HK-2 (cell line): ENCODE measurements around the gene KLRD1.
"Not testable (repeated sequence)": the region's sequence is repeated elsewhere in the genome, so short reads cannot be mapped to it uniquely, and the experiment has no call there.

Source experiments
- DNase-seq: peaks from one replicate; pipeline ENCODE4 v3.0.0-alpha.2; 2018; ENCODE audit not compliant: unreplicated experiment

The KLRD1 gene, protein sequence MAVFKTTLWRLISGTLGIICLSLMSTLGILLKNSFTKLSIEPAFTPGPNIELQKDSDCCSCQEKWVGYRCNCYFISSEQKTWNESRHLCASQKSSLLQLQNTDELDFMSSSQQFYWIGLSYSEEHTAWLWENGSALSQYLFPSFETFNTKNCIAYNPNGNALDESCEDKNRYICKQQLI

DNA sequence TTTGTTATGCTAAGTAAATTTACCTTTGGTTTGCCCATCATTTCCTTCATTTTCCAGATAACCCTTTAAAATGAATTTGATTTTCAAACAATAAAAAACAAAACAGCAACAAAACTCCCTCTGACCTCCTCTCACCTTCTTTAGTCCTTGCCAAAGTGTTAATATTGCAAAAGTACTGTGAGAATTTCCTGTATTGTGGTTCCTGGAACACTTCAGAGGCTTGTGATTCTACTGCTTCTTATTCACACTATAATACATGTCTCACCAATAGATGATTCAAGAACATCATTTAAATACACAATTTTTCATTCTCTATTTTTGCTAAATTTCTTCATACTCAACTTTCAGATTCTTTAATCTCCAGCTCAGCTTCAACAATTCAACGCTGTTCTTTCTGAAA, at the start of gene KLRD1:
Gene KLRD1, plus strand, starts transcription at position 241 of the 400 bp plus-strand sequence. CDS start 208 bp downstream, outside the sequence.
- no peak for DNase-seq

DNA sequence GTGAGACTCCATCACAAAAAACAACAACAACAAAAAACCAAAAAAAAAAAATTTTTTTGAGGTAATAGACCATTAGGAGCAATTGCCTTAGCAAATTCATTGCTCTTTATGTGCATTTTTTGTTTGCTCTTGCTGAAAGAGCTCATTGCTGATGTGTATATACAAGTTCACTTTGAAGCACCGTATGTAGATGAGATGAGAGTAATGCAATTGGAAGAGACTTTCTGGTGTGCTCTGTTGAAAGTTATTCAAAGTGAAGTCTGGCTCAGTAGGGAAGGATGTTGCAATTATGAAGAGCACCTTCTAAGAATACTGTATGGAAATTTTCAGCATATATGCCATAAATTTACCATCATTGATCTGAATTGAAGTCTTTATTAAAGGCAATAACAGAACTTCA, 46.7 kb upstream of the KLRD1 start:
- DNase-seq, result no peak

DNA sequence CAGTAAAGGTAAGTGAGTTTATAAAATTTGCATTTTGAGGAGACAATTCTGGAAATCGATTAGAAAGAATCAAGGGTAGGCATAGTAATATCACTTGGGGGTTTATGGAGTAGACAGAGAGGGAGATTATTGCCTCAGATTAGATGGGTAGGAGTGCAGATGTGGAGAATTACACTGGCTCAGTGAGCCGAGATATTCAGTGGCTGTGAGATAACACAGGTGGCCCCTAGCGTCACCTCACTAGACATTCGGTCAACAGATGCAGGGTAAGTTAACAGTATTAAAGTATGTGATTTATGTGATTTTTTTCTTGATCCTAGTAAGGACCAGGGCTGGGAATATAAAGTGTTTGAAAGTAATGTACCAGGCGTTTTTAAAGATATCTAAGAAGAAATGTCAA, 39.6 kb upstream of the KLRD1 start:
- DNase-seq, result no peak

DNA sequence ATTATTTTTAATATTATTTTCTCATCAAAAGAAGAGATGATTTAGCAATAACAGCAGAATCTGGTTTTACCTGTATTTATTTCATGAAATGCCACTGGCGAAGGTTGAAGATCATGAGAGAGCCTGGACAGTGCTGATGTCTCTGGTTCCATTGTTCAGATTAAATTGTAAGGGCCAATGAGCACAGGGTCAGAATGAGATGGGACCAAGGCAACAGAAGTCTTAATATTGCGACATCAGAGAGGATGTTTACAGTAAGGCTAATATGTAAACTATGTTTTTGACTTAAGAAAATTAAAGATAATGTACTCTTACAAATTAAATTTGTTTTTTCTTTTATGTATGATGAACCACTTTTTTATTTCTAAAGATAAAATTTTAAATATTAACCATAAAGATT, 35.2 kb upstream of the KLRD1 start:
- DNase-seq, result no peak

DNA sequence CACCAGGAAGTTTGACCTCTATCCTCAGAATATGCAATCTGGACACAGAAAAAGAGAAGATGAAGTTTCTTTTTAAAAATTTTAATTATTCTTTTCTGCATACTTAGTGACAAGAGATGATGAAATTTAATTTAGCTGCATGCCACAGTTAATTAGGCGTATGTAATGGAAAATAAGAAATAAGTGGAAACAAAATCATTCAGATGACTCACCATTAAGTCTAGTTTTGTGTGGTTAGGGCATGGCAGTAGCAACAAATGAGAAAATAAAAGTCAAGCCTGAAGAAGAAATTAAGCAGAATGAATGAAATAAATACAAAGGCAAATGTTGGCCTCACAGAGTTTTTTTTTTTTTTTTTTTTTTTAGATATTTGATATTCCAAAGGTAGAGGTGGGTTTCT, 30.9 kb upstream of the KLRD1 start:
- no peak for DNase-seq

DNA sequence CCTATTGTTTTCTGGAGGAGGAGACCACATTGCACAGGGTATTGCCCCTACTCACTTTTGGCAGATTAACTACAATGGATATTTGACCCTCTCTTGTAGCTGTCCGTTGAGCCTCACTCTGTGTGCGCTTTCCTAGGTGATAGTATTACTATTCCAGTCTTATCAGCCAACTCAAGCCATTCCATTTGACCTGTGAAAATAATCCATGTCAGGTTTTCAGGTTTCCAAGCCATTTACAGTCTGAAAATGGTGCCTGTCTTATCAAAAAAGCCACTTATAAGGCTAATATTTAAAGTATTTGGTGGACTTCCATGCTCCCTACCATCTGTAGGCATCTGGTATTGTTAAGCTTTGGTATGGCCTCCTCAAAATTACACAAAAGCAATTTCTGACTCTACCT, 29.6 kb upstream of the KLRD1 start:
- no peak for DNase-seq

DNA sequence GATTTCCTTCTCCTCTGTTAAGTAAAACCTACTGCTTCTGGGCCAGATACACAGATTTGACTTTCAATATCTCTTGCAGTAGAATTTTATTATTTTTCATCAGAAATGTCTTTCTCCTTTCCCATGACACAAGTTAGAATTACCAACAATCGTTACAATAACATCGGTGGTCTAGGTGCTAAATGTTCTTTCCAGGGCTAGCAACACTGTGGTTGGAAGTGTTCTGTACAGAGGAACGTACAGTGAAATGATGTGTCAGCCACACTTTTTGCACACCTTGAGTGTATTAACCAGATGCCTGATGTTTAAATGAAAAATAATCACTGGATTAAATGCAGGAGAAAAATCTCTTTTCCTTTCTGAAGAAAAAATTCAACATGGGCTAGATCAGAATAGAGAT, 27.7 kb upstream of the KLRD1 start:
- no peak for DNase-seq

DNA sequence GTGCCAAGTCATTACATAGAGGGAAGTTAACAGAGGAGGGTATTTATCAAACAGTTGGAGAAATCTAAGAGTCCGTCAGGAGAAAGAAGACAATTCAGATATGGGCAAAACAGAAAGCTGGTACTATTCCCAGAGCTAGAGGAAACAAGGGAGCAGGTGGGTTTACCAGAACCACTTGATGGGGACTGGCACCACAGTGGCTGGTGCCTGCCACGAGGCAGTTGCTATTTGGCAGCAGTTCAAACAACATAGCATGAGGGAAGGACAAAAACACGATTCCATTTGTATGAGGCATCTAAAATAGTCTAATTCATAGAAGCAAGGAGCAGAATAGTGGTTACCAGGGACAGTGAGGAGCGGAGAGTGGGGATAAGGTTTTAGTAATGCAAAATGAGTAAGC, 24.6 kb upstream of the KLRD1 start:
- DNase-seq, result no peak

DNA sequence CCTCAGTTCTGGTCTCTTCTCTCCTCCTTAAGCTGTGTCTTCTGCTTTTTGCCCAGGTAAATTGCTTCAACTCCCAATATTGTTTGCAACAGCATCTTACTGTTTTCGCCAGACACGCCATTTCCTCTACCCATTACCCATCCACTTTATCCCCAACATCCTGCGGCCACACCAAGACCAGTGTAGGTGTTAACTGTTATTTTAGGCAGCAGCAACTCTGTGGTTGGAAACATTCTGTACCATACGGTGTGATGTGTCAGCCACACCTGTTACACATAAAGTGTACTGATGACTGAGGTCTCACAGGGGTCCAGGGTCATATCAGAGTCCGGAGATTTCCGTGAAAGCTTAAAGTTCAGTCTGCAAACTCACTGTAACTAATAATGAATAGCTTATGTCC, 21.8 kb upstream of the KLRD1 start:
- no peak for DNase-seq

DNA sequence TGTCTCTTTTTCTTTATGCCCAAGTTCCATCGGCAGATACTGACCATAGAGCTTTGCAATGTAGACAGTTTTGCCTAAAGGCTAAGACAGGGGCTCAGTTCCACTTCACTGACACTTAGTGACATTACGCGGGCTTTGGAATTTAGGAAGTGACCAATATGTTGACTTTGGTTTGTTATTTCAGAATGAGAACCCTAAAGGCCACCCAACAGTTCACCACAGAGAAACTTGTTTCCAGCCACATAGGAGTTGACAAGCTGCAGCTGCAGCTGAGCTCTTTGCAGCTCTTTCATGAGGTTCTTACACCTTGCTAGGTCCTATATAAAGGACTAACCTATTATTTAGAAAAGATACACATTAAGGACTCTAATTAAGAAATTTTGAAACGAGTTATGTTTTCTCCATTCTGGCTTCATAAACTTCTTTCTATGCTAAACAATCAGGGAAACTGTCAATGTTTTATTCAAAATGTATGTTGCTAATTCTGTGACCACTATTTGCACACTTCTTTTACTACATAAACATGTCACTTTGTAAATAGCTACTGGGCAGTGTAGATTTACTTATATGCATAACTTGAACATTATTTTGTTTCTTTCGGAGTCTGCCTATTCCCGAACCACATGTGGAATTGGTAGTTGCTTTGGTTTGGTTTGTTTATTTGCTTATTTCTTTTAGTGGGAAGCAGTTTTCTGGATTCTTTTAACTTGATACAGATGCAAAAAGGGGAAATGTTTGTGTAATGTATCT, 18.5 kb upstream of the KLRD1 start:
- no peak for DNase-seq

DNA sequence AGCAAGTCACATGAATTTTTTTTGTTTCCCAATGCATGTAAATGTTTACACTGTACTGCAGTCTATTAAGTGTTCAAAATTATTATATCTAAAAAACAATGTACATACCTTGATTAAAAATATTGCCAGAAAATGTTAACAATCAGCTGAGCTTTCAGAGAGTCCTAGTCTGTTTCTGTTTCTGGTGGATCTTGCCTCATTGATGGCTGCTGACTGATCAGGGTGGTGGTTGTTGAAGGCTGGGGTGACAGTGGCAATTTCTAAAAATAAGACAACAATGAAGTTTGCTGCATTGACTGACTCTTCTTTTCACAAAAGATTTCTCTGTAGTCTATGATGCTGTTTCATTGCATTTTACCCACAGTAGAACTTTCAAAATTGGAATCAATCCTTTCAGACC, 16.6 kb upstream of the KLRD1 start:
- no peak for DNase-seq

DNA sequence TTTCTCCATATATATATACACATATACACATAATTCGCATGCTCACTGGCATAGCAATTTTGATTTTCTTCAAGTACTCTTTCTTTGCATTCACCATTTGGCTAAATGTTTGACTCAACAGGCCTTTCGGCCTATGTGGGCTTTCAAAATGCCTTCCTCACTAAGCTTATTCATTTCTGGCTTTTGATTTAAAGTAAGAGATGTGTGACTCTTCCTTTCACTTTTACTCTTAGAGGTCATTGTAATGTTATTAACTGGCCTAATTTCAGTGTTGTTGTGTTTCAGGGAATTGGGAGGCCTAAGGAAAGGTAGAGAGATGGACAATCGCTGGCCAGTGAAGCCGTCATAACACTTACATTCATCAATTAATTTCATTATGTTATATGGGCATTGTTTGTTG, 14.5 kb upstream of the KLRD1 start:
- DNase-seq, result no peak

DNA sequence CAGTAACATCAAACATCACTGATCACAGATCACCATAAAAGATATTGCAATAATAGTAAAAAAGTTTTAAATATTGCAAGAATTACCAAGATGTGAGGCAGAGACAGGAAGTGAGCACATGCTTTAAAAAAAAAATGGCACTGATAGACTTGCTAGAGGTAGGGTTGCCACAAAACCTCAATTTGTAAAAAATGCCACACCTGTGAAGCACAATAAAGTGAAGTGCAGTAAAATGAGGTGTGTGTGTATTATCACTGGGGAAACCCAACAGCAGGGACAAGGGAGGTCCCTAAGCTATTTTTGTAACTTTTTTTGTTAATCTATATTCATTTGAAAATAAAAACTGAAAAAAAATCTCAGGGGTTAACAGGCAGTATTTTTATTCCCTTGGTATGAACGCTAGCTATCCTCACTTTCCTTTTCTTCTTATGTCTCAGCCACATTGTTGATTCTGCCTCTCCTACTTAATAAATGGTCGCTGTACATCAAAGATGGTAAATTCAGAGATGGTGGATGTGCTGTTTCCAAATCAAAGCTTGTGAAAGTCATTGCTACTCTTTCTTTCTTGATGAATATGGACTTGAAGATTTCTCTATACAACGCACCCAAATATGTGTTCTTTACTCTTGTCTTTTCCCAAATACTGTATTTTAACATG, 14.0 kb upstream of the KLRD1 start:
- DNase-seq, result no peak

DNA sequence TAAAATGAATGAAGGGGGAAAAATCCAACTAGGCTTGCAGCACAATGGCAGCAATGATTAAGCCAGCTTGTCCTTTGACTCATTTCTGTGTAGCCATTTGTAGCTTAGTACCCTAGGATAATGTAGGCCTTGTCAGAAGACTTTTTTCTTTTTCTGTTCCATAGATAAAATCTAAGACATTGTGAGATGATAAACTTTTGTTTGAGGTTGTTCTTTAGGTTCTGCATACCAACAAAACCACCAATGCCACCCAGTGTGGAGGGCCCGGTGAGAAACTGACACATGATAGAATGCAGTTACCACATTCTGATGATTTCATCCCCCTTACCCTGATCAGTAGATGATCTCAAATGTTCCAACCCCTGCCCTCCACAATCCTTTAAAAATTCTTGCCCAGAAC, 6.6 kb upstream of the KLRD1 start:
- peak; percentile 7 for DNase-seq

DNA sequence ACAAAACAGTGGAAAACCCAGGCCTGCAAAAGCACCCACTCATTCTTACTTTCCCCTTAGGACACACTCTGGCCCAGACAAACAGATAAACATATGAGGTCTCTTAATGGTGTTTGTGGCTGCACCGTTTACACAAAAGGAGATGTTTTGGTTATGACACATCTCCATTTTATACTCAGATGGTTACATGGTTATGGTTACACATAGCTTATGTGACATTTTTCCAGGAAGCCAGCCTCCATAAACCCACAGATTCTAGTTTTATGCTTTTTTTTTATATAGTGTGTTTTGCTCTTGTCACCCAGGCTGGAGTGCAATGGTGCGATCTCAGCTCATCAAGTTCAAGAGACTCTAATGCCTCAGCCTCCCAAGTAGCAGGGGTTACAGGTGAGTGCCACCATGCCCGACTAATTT, 3.5 kb upstream of the KLRD1 start:
- DNase-seq, result no peak

DNA sequence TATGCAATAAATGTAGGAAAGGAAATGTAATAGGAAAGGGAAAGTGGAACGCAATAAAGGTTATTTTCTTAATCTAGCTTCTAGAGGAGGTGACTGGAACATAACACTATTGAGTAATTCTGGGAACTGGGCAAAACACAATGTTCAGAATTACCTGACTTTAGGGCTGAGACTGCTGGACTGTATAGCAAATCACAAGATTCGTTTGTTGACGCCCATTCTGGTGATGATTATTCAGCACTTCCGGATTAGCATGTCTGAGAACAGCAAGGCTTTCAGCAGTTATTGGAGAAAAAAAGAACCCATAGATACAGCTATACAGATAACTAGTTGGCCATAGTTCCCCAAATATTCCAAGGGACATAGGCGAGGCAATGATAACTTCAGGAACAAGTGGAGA, 2.3 kb upstream of the KLRD1 start:
- no peak for DNase-seq

DNA sequence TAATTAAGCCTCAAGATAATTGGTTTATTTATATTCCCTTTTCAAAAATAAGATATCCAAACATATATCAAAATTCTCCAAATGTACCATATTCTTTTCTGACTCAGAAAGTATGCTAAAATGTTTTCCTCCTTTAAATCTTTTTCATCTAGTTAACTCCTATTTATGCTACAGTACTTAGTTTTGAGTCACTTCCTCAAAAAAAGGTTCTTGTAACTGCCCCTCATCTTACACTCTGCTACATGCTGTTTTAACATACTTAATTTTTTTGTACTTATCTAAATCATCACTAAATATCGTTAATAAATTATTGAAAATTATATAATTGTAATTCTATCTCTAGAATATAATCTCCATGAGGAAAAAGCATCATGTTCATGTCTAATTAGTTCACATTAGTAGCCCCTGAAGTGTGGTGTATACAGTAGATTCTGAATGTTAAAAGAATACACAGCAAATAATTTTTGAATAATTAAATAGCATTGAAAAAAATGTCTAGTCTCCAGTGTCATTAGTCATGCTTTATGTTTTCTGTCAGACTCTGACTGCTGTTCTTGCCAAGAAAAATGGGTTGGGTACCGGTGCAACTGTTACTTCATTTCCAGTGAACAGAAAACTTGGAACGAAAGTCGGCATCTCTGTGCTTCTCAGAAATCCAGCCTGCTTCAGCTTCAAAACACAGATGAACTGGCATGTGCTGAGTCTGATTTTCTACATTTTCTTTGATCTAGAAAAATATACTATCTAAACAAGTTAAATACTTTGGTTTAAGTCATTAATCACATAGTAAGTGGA, 3.5 kb downstream of the KLRD1 start:
- no peak for DNase-seq

DNA sequence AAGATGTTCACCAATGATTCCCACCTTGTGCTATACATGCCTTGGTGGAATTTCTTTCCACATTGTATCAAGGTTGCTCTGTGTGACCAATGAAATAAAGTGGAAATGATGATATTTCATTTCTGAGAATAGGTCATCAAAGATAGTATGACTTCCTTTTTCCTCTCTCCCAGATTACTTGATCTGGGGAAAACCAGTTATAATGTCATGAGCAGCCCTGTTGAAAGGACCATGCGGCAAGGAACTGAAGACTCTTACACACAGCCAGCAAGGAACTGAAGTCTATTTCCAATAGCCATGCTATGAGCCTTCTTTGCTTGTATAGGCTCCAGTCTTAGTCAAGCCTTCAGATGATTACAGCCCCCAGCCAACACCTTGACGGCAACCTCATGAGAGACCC, 11.7 kb downstream of the KLRD1 start:
- DNase-seq, result no peak

DNA sequence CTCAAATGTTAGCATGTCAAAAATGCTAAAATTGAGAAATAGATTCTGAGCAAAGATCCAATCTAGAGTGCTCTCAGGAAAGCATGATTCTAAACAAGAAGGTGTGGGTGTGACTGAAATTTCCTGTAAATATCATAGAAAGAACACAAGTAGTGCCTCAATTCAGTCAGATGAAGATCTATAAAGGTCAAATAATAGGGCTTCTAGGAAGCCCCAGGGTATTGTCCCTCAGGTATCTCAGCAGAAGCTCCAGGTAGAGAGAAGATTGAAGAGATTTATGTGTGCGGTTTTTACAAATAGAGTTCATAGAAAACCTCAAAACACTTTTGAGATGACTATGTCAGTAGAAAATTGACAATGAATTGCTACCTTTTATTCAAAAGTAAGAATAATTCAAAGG, 13.0 kb downstream of the KLRD1 start:
- DNase-seq, result no peak

DNA sequence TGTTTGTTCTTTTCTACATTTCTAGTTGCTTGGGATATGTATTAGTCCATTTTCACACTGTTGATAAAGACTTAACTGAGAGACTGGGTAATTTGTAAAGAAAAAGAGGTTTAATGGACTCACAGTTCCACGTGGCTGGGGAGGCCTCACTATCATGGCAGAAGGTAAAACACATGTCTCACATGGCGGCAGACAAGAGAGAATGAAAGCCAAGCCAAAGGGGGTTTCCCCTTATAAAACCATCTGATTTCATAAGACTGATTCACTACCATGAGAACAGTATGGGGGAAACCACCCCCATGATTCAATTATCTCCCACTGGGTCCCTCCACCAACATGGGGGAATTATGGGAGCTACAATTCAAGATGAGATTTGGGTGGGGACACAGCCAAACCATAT, 21.0 kb downstream of the KLRD1 start:
- not testable (repeated sequence) for DNase-seq

DNA sequence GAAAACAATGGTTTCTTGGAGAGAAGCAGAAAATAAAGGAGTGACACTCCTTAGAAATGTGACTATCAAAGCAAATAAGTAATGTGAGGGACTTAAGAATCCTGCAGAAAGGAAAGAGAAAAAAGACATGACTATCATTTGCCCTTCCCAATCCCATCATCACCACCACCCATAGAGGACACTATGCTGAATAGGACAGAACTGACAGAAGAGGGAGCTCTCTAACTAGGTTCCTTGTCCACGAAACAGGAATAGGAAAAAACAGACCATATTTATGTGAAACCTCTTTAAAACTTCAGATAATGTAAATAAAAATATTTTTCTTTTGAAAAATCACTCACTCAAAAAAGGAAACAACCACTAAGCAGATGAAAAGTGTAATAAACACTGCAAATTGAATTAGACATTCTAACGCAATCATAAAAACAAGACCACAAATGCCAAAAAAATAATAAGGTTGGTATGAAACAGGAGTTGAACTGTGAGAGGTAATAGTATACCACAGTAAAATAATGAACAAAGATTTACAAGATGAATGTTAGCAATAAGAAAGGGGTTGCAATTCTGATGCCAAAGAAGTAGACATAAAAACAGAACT, 24.1 kb downstream of the KLRD1 start:
- no peak for DNase-seq

DNA sequence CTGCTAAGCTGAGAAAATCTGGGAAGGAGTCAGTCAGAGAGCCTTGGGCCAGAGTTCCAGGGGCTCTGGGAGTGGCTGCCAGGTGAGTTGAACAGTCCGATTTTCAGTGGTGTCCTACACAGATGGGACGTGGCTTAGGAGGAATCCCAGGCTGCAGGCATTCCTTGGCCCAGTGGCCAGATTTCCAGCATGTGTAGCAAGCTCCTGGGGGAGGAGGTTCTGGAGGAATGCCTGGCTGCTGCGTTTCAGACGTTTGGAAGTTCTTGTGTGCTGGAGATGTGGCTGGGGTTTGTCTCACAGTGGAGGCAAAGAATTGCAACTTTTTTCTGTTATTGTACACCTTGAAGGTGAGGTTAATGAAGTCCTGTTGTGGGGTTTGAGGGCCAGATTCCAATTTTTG, 28.5 kb downstream of the KLRD1 start:
- not testable (repeated sequence) for DNase-seq
